Brain microvascular endothelial cell (primary cell): ENCODE data around the gene BTLA.

Source experiments
- DNase-seq: peaks from one replicate; pipeline ENCODE4 v3.0.0-alpha.2; 2020
- H3K27ac ChIP-seq: fragments of 250-450 bp; sonication (Bioruptor Pico); 2 replicates; pipeline ENCODE4 v1.5.1; 2020; ENCODE audit warnings: mild to moderate bottlenecking, moderate library complexity
- H3K27me3 ChIP-seq: fragments of 250-450 bp; sonication (Bioruptor Pico); replicated peaks from 2 replicates; pipeline ENCODE4 v1.5.1; 2020; ENCODE audit warnings: mild to moderate bottlenecking
- H3K36me3 ChIP-seq: fragments of 250-450 bp; sonication (Bioruptor Pico); replicated peaks from 2 replicates; pipeline ENCODE4 v1.5.1; 2020; ENCODE audit warnings: mild to moderate bottlenecking
- H3K4me3 ChIP-seq: 2 replicates; pipeline ENCODE4 v1.5.1; 2011; ENCODE audit warnings: low read depth, mild to moderate bottlenecking, control low read depth, low read length, moderate library complexity
- CTCF ChIP-seq: IDR thresholded peaks from 2 replicates; pipeline ENCODE4 v1.5.1; 2011; ENCODE audit warnings: low read depth, mild to moderate bottlenecking, moderate library complexity, low read length, control low read depth, inconsistent platforms; ENCODE audit errors: missing control alignments
- in situ Hi-C: cut with HindIII; loops from 2 replicates; pipeline ENCODE4 v1.10.0; 2017; ENCODE audit warnings: low sequenced_read_pairs, low pct_ligation_motif_present

Gene BTLA

GRCh38 chr3:112505907-112506306, 6.6 kb upstream of the BTLA start:
- Histone ChIP-seq H3K36me3 (no peaks in the 10 kb centered on the region), H3K4me3 (no peak overlapping the region), H3K27ac (no peak overlapping the region), H3K27me3 (no peaks in the 10 kb centered on the region)
- TF ChIP-seq CTCF, result no peak
- in situ Hi-C loops, result loop anchor here (25.0 kb wide), 1 partner anchor 194 kb away; no protein-coding TSS in a partner anchor
- no peak for DNase-seq

DNA sequence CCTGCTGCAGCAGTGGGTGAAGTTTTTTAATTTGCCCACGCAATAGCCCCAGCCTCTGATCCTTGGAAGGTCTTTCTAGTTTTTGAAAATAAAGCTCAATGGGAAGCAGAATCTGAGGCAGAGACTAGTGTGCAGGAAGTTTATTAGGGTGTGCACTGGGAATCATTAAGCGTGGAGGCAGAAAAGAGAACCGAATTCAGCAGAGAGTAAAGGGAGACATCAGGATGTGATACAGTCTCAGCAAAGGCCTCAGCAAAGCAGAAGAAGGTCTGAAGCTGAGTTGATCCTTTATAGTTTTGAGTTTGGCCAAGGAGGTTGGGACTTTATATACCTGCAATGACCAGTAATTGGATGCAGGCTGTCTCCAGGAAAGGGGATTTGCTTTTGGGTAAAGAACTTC, 4.9 kb upstream of the BTLA start:
- Histone ChIP-seq H3K27me3 (no peaks in the 10 kb centered on the region), H3K36me3 (no peaks in the 10 kb centered on the region), H3K4me3 (no peak overlapping the region), H3K27ac (no peak overlapping the region)
- in situ Hi-C loops, result loop anchor here (25.0 kb wide), 1 partner anchor 192 kb away; no protein-coding TSS in a partner anchor
- no peak for DNase-seq
- no peak for TF ChIP-seq CTCF

- no peaks in the 10 kb centered on the region for H3K27me3 ChIP-seq
- DNase-seq, result no peak
- TF ChIP-seq CTCF, result no peak
- H3K27ac ChIP-seq, result no peak overlapping the region
- no peak overlapping the region for H3K4me3 ChIP-seq
- in situ Hi-C loops, result loop anchor here (25.0 kb wide), 1 partner anchor 191 kb away; no protein-coding TSS in a partner anchor
- no peaks in the 10 kb centered on the region for H3K36me3 ChIP-seq
Observed at GRCh38 chr3:112503304-112503972, 4.2 kb upstream of the BTLA start.

DNA sequence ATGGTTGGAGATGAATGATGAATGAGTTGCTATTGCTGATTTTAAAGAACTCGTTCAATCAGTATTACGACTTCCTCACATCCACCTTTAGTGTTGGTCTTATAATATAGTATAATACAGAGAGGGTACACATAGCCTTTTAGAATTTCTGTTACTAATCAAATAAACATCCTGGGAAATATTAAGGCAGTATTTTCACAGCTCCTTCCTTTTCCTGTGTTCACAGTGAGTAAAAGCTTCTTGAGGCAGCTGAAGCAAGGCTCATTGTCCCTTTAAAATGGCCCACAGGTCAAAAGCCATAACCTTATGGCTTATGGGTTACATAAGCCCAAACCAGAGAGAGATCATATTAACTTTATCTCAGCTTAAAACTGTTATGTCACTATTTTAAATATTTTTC, 1.3 kb upstream of the BTLA start:
- no peak for DNase-seq
- H3K27me3 ChIP-seq, result no peaks in the 10 kb centered on the region
- no peak overlapping the region for H3K27ac ChIP-seq
- TF ChIP-seq CTCF, result no peak
- in situ Hi-C loops, result loop anchor here (25.0 kb wide), 1 partner anchor 188 kb away; no protein-coding TSS in a partner anchor
- H3K36me3 ChIP-seq, result no peaks in the 10 kb centered on the region
- no peak overlapping the region for H3K4me3 ChIP-seq

DNA sequence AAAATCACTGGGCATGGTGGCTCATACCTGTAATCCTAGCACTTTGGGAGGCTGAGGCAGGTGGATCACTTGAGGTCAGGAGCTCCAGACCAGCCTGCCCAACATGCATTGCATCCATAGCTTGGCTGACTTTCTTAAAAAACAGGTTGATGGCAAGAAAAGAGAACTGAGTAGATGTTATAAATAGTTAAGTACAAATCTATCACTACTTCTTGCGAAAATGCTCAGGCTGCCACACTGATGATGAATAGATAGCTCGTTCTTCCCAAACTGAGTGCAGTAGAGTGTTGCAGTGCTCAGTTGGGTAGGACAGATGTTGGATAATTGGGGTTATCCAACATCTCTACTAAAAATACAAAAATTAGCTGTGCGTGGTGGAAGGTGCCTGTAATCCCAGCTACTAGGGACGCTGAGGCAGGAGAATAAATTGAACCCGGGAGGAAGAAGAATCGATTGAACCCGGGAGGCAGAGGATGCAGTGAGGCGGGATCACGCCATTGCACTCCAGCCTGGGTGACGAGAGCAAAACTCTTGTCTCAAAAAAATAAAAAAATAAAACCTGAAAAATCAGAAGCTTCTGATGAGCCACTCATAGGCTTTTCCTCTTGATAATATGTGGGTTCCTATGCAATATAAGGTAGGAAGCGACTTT, 1.2 kb downstream of the BTLA start:
- in situ Hi-C loops, result no loop called here
- H3K27me3 ChIP-seq, result no peaks in the 10 kb centered on the region
- TF ChIP-seq CTCF, result no peak
- no peak for DNase-seq
- H3K36me3 ChIP-seq, result no peaks in the 10 kb centered on the region
- no peak overlapping the region for H3K4me3 ChIP-seq
- H3K27ac ChIP-seq, result no peak overlapping the region
